ENCODE data around the gene RASGRF1. TPM values are rescaled to one million over a fixed set of nuclear protein-coding genes. Genes with fewer than 3 reads are reported as not detected.

The RASGRF1 gene
- total and polyA plus RNA-seq, 11 donors, result 0.12 to 0.40 (median 0.25) TPM; not detected in 8

DNA sequence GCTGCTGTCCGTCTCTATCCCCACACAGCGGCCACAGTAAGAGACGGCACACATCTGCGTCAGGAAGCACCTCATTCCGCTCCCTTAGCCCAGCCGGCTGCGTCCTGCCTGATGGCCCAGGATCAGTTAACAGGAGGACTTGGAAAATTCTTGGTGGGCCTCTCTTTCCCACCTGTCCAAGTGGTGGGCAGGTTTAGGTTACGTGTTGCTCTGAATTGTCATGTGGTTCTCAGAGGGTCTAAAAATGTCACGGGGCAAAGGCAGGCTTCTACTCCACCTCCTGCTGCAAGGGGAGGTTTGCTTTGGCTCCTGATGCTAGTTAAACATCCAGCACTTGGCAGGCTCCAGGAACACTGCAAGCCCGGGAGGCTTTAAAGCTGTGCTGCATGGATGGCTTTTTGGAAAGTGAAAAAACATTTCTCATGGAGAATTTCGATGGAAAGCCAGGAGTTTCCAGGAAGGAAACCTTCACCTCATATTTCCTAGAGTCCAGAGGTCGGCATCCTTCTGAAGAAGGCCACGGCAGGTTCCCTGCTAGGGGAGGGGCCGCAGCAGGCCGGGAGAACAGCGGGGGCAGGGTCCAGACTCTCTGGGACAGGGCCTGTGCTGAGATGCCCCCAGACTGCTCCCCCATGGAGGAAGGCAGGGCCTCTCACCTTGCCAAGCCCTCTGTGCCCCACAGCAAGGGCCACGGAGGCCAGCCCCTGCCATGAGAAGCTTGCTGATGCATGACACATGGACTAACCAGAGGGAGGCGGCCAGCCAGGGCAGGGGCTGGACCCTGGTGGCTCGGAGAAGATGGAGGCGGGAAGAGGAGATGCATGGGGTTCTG is 156.5 kb downstream of the RASGRF1 start:
- peak in 3 of 4 donors; percentile 36 to 54 (median 38) for ATAC-seq
- DNase-seq, result peak in 2 of 5 donors; percentile 47
- intact Hi-C loops (cut with DNase I), result no loop called here
- TF ChIP-seq CTCF (IDR thresholded peaks at IDR 0.05) (peak in 1 of 12 donors; percentile 28), POLR2A (IDR thresholded peaks at IDR 0.05) (no peak)
- Histone ChIP-seq H3K4me1 (peaks cover 3 to 78% (median 46%) of the 10 kb centered on the region in 12 donors), H3K9me3 (no peaks in the 10 kb centered on the region), H3K27me3 (no peaks in the 10 kb centered on the region), H3K36me3 (peaks cover 0 to 72% (median 17%) of the 10 kb centered on the region in 9 donors), H3K4me3 (no peak overlapping the region), H3K27ac (peak overlapping the region; percentile 6 to 89 (median 59))
- WGBS, 4 donors, result 45 to 64% (median 51%) methylated on average over 20 of the region's 20 CpGs

DNA sequence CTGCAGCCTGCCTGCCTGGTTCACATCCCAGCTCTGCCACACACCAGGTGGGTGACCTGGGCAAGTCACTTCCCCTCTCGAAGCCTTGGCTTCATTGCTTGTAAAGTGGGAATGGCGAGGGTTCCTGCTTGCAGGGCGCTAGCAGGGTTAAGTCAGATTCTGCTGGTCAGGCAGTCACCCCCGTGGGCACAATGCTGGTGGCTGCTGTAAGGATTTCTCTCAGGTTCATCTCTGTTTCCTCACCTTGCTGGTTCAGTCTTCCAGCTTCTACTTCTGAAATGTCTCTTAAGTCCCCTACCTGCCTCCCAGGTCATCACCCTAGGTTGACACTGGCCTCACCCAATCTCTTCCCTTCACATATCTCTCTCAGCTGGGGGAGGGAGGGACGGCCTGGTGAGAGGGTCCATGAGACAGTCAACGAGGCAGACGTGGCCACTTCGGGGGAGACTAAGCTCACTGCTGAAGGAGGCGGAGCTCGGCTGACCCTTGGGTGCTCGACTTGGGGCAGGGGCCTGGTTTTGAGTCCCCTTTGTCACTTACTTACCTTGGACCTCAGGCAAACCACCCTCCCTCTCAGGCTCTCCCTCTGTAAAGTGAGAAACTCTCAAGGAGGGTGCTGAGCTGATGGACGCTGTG is 157.3 kb downstream of the RASGRF1 start:
- no peak for TF ChIP-seq POLR2A (IDR thresholded peaks at IDR 0.05)
- no peak for TF ChIP-seq CTCF (IDR thresholded peaks at IDR 0.05)
- no peaks in the 10 kb centered on the region for H3K27me3 ChIP-seq
- no peaks in the 10 kb centered on the region for H3K9me3 ChIP-seq
- H3K36me3 ChIP-seq, result peaks cover 0 to 73% (median 17%) of the 10 kb centered on the region in 9 donors
- 73 to 83% (median 77%) methylated on average over 12 of the region's 12 CpGs for WGBS, 4 donors
- no peak overlapping the region for H3K4me3 ChIP-seq
- peak overlapping the region in 11 of 12 donors; percentile 6 to 89 (median 62) for H3K27ac ChIP-seq
- ATAC-seq, result no peak
- DNase-seq, result no peak
- intact Hi-C loops (cut with DNase I), result no loop called here
- H3K4me1 ChIP-seq, result peaks cover 3 to 71% (median 41%) of the 10 kb centered on the region in 12 donors

- no peaks in the 10 kb centered on the region for H3K9me3 ChIP-seq
- H3K36me3 ChIP-seq, result peaks cover 0 to 81% (median 26%) of the 10 kb centered on the region in 9 donors
- TF ChIP-seq POLR2A (IDR thresholded peaks at IDR 0.05), result no peak
- TF ChIP-seq CTCF (IDR thresholded peaks at IDR 0.05), result no peak
- no peaks in the 10 kb centered on the region for H3K27me3 ChIP-seq
- no peak overlapping the region for H3K27ac ChIP-seq
- H3K4me1 ChIP-seq, result peaks cover 0 to 61% (median 31%) of the 10 kb centered on the region in 12 donors
- DNase-seq (no peak), ATAC-seq (no peak)
- intact Hi-C loops (cut with DNase I), result no loop called here
- 75 to 87% (median 84%) methylated on average over 11 to 13 of the region's 13 CpGs for WGBS, 4 donors
- no peak overlapping the region for H3K4me3 ChIP-seq
Observed at GRCh38 chr15:78932258-78932808, 158.2 kb downstream of the RASGRF1 start.
